Activated T-cell treated with anti-CD3 and anti-CD28 coated beads for 4 hours (primary cell): ENCODE results near the gene BPHL.
A peak's percentile ranks its signal among the peaks of the same experiment; 100 is the strongest.
"Not testable (repeated sequence)": the region's sequence is repeated elsewhere in the genome, so short reads cannot be mapped to it uniquely, and the experiment has no call there.

Source experiments
- DNase-seq: peaks from one replicate; pipeline ENCODE4 v3.0.0-alpha.2; 2020

Gene BPHL

DNA sequence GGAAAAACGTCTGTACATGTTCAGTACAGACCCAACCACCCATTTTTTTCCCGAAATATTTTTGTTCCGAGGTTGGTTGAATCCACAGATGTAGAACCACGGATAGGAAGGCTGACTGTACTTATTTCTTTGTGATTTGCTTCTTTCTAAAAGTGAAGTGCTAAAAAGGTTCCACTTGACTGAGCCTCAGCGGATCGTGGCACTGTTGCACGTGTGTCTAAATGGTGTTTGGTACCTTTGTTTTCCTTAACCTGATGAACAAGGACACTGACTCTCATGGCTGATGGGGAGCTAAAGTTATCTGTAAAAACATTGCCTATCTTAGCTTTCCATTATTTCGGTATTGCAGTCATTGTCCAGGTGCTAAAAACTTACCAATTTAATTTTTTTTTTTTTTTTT is 6.2 kb downstream of the BPHL start:
- no peak for DNase-seq

DNA sequence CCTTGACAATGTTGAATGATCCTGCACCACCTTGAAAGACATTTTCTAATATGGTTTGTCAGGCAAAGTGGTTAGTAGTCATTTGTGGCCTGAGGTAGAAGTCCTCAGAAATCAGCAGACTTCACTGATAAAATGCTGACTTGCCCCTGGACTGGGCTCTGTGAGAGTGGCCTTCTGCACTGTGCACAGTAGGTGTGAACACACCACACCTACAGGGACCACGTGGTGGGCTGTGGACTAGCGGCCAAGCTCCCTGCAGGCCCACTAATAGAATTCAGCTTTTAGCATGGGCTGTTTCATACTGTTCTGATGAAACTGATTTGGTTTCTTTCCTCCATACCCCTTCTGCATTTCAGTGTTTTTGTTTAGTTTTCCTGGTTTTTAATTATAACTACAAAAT is 7.3 kb downstream of the BPHL start:
- DNase-seq: no peak

DNA sequence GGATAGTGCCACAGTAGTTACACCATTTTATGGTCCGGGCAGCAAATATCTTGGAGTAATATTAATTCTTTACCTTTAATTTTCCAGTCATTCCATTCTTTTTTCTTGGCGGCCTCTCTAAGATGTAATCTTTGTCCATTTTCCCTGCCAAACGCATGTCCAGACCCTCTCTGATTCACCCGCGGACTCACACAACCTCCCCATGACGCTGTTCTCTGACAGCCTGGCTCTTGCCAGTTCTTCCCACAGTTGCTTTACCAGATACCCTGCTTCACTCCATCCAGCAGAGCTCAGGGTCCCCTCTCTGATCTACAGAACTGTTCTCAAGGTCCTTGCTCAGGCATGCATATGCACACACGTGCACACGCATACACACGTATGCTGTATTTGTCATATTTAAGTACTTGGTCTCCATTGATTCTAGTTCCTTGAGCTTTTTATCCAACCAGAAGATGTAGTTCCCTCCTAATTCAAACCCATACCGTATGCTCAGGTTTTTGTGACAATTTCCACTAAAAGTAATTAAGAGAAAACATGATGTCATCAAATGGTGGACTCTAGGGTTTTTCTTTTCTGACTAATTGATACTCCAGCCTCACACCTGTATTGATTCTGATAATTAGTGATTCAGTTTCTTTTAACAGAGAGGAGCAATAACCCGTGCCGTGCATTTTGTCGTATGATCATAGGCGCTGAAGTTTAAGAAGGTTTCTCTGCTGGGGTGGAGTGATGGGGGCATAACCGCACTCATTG is 10.0 kb downstream of the BPHL start:
- no peak for DNase-seq

GRCh38 chr6:3131695-3132094 is 13.2 kb downstream of the BPHL start:
- no peak for DNase-seq

DNA sequence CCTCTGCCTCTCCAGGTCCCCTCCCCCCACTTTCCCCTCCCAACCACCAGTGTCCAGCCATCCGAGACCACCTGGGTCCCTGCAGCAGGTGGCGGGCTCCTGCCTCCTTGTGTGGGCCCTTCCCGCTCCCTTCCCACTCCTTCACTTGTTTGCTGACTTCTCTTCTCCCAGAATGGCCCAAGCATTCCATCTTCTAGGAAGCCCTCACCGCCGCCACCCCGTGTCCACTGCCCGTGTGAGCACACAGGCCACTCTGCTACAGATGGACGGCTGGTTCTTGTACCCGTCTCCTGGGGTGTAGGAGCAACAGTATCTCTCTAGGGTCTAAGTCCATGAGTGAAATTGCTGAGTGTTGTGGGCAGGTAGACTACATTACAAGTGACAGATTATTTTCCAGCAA is 15.0 kb downstream of the BPHL start:
- DNase-seq: no peak

DNA sequence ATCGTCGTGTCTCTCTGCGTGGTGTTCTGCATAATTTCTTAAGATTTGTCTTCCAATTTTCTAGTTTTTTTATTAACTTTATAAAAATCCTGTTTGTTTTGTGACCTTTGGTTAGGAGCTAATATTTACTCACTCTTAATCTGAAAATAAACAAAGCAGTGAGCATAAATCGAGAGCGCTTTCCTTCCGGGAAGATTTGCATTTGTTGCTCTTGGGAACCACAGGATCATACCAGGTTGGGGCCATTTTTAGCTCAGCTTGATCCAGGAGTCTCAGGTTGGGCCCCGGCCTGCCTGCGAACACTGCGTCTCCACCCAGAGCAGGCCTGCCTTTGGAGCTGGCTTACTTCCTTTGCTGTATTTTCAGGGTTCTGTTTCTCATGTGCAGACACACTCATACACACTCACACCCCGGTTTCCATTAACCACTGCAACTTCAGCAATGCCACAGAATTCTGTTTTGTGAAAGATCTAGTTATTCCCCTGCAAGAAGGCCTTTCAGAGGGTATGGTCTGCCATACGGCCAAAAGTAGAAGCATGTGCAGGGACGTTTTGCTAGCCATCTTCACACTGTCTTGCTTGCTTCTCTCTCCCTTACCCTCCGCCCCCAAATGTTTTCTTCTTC is 17.3 kb downstream of the BPHL start:
- no peak for DNase-seq

DNA sequence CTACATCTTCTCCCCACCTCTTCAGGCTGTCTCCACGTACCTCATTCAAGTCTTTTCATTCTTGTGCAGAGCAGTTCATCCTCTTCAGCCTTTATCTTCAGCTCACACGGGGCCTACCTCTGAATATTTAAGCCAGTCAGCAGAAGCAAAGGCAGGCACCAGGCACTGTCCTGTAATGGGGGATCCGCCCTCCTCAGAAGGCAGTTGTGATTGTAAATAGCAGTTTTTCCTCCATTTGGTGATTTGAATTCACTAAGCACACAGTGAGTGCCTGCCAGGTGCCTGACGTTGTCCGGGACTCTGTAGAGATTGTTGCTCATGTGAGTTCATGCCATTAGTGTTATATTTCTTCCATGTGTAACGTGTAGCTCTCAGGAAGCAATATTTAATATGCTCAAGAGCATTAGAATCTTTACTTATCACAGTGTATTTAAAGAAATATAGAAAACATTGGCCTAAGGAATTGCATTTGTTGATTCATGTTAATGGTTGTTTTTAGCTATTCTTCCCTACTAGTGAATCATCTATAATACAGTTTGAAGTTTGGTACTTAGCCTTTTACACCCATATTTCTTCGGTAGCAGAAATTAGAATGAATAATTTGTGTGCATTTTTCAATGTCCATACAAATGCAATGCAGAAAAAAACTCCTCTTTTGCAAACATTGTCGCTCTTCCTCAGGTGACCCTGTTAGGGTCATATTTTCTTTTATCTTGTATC is 17.9 kb downstream of the BPHL start:
- no peak for DNase-seq

DNA sequence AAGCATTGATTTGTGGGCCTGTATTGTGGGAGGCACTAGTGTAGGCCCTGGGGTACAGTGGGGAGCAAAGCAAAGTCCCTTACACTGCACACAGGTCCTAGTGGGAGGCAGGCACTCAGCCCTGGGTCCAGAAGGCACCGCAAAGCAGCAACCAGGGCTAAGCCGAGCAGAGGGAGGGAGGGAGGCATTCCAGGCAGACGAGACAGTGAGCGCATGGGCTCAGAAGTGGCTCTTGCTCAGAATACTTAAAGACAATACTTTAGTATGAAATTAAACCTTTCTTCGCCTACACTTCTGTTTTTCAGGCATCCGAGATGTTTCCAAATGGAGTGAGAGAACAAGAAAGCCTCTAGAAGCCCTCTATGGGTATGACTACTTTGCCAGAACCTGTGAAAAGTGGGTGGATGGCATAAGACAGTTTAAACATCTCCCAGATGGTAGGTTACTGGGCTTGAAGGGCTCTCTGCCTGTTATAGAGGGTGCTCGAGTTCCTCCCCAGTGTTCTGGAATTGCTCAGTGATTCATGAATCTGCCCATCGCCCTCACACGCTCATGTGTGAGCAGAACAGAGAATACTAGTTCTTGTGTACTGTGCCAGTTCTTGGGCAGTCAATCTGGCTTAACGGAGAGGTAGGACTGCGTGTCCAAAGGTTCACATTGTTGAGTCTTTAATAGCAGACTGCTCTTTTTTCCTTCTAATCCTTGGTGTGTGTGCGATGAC is 18.7 kb downstream of the BPHL start:
- DNase-seq: no peak

- DNase-seq: not testable (repeated sequence)
Measured at GRCh38 chr6:3137873-3138272, 19.4 kb downstream of the BPHL start.

GRCh38 chr6:3138341-3138740 is 19.8 kb downstream of the BPHL start:
- DNase-seq: no peak

- no peak for DNase-seq
Measured at GRCh38 chr6:3139090-3139903, 20.8 kb downstream of the BPHL start.

GRCh38 chr6:3140201-3140600 is 21.7 kb downstream of the BPHL start:
- DNase-seq: no peak

DNA sequence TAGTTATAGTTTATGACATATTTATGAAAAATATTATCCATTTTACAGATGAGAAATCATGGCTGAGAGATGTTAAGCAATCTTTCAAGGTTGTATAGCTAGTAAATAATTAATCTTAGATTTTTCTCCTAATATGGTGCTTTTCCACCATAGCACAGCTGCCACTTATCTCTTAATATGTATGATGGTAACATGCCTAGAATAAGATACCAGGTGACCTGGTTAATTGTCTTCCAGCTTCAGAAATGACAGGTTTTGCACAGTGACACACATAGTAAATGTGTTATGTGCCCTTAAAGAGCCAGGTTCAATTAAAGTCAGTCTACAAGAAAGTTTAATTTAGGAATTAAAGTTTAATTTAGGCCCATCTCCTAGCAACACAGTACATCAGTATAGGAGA is 24.0 kb downstream of the BPHL start:
- no peak for DNase-seq

- DNase-seq: no peak
Measured at GRCh38 chr6:3143158-3143557, 24.6 kb downstream of the BPHL start.

DNA sequence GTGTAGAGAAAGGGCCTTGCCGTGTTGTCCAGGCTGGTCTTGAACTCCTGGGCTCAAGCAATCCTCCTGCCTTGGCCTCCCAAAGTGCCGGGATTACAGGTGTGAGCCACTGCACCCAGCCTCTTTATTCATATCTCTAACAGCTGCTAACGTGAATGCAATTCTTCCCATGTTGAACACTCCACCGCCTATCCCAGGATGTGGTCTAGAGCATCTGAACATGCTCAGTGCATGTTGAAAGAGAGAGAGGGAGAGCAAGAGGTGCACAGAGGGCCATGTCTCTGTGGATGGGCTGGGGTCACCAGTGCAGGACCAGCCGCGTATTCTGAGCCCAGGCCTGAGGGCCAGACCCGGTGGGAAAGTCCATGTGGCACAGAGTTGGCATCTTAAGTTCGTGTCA is 26.1 kb downstream of the BPHL start:
- DNase-seq: no peak

DNA sequence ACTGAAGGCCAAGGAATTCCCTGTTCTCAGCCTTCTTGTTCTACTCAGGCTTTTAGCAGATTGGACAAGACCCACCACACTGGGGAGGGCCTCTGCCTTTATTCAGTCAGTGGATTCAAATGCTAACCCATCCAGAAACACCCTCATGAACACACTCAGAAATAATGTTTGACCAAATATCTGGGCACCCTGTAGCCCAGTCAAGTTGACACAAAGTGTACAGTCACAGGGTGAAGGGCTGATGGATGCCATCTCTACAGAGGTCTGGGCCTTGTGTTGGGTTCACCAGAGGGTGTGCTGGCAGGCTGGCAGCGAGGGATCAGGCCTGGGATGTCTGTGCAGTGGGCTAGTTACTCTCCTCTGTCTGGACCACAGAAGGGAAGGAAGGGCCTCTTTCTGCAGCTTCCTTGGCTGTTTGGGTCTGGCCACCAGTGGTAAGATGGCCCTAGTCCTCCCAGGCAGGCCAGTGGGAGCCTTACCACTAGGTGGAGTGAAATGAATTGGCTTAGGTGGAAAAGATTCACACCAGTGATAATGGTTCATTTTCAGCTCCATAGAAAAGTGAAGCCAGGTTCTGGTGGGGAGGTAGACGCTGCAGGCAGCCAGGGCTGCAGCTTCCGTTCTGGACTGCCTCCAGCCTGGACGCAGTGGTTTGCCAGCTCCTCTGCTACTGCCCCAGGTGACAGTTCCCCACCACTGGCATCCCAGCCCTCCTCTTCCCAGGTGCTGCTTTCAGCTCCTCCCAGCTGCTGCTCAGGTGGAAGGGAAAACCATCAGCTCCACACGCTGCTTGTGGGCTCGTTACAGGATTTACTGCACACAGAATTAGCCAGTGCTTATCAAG is 29.6 kb downstream of the BPHL start:
- no peak for DNase-seq

GRCh38 chr6:3151691-3152090 is 33.2 kb downstream of the BPHL start:
- no peak for DNase-seq

DNA sequence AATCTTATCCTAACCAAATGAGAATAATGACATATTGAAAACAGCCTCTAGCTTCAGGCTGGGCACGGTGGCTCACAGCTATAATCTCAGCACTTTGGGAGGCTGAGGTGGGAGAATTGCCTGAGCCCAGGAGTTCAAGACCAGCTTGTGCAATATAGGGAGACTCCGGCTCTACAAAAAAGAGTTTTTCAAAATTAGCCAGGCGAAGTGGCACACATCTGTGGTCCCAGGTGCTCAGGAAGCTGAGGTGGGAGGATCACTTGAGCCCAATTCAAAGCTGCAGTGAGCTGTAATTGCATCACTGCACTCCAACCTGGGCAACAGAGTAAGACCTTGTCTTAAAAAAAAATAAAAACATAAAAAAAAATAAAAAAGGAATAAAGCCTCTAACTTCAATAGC is 34.2 kb downstream of the BPHL start:
- no peak for DNase-seq

- DNase-seq: not testable (repeated sequence)
Measured at GRCh38 chr6:3155416-3155815, 36.9 kb downstream of the BPHL start.

GRCh38 chr6:3156184-3157130 is 37.9 kb downstream of the BPHL start:
- peak; percentile 2 for DNase-seq
